ENCODE data around the gene ACVR2B.

ACVR2B gene

GRCh38 chr3:38534180-38534579 lies 80.5 kb downstream of the ACVR2B start:
- no peak for DNase-seq

- no peak for DNase-seq
These were observed 80.9 kb downstream of the ACVR2B start for GRCh38 chr3:38534604-38535003.

DNA sequence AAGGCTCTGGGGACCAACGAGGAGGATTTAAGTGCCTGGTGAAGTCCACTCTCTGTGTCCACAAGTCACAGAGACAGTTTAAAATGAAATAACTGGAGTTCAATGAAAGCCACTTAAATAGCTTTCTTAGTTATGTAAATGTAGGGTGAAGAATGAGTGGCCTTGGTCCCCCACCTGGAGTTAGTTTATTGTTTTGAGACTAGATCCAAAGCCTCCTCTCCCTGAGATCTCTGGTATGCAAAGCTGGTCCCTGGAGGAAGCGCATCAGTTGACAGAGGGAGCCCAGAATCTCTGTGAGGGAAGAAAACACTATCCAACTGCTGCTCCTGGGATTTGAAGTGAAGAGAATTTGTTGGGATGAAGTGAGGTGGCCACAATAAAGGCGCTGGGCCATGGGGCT lies 83.0 kb downstream of the ACVR2B start:
- no peak for DNase-seq

GRCh38 chr3:38538773-38539353 lies 85.2 kb downstream of the ACVR2B start:
- no peak for DNase-seq

DNA sequence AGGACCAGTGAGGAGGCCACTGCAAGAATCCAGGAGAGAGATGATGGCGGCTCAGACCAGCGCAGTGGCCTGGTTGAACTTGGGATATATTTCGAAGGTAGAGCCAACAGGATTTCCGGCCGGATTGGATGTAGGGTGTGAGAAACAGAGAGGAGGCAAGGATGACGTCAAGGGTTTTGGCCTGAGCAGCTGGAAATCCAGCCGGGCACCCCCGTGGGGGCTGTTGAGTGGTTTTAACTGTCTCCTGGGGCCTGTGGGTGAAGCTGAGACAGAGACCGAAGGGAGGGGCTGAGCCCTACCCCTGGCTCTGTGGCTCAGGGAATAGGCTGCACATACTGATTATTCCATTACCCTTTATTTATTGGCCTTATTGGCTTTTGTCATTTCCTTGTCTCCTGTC lies 88.1 kb downstream of the ACVR2B start:
- DNase-seq, result no peak

Measured in suppressor macrophage treated with lipopolysaccharide for 4 hours (primary cell).